ENCODE results near the gene KDM7A.
"Not testable (repeated sequence)": the region's sequence is repeated elsewhere in the genome, so short reads cannot be mapped to it uniquely, and the experiment has no call there.

The KDM7A gene

GRCh38 chr7:140156460-140157080 lies 20.2 kb downstream of the KDM7A start:
- DNase-seq (ENCODE audit: low read depth): no peak

- DNase-seq (ENCODE audit: low read depth): no peak
Observed at GRCh38 chr7:140155428-140155827, 21.4 kb downstream of the KDM7A start.

- no peak for DNase-seq (ENCODE audit: low read depth)
Observed at GRCh38 chr7:140153666-140154161, 23.1 kb downstream of the KDM7A start.

- no peak for DNase-seq (ENCODE audit: low read depth)
Observed at GRCh38 chr7:140146574-140146973, 30.2 kb downstream of the KDM7A start.

GRCh38 chr7:140145709-140146108 lies 31.1 kb downstream of the KDM7A start:
- DNase-seq (ENCODE audit: low read depth): no peak

- no peak for DNase-seq (ENCODE audit: low read depth)
Observed at GRCh38 chr7:140144821-140145220, 32.0 kb downstream of the KDM7A start.

GRCh38 chr7:140143997-140144396 lies 32.8 kb downstream of the KDM7A start:
- no peak for DNase-seq (ENCODE audit: low read depth)

GRCh38 chr7:140142031-140142430 lies 34.8 kb downstream of the KDM7A start:
- DNase-seq (ENCODE audit: low read depth): no peak

- DNase-seq (ENCODE audit: low read depth): no peak
Observed at GRCh38 chr7:140141256-140141655, 35.5 kb downstream of the KDM7A start.

- no peak for DNase-seq (ENCODE audit: low read depth)
Observed at GRCh38 chr7:140137078-140137477, 39.7 kb downstream of the KDM7A start.

GRCh38 chr7:140136073-140136472 lies 40.7 kb downstream of the KDM7A start:
- DNase-seq (ENCODE audit: low read depth): no peak

- no peak for DNase-seq (ENCODE audit: low read depth)
Observed at GRCh38 chr7:140134039-140134438, 42.7 kb downstream of the KDM7A start.

- no peak for DNase-seq (ENCODE audit: low read depth)
Observed at GRCh38 chr7:140127360-140128127, 49.2 kb downstream of the KDM7A start.

GRCh38 chr7:140126435-140127034 lies 50.2 kb downstream of the KDM7A start:
- DNase-seq (ENCODE audit: low read depth): no peak

GRCh38 chr7:140122965-140123364 lies 53.8 kb downstream of the KDM7A start:
- DNase-seq (ENCODE audit: low read depth): no peak

GRCh38 chr7:140121326-140121725 lies 55.5 kb downstream of the KDM7A start:
- DNase-seq (ENCODE audit: low read depth): no peak

- not testable (repeated sequence) for DNase-seq (ENCODE audit: low read depth)
Observed at GRCh38 chr7:140114817-140115216, 62.0 kb downstream of the KDM7A start.

GRCh38 chr7:140108777-140109176 lies 68.0 kb downstream of the KDM7A start:
- DNase-seq (ENCODE audit: low read depth): not testable (repeated sequence)

- no peak for DNase-seq (ENCODE audit: low read depth)
Observed at GRCh38 chr7:140096459-140096858, 80.3 kb downstream of the KDM7A start.

GRCh38 chr7:140093375-140093774 lies 83.4 kb downstream of the KDM7A start:
- DNase-seq (ENCODE audit: low read depth): no peak

GRCh38 chr7:140085447-140085846 lies 91.3 kb downstream of the KDM7A start:
- DNase-seq (ENCODE audit: low read depth): no peak

- DNase-seq (ENCODE audit: low read depth): no peak
Observed at GRCh38 chr7:140084972-140085371, 91.8 kb downstream of the KDM7A start.

GRCh38 chr7:140084142-140084655 lies 92.6 kb downstream of the KDM7A start:
- no peak for DNase-seq (ENCODE audit: low read depth)

Data from non-pigmented ciliary epithelial cell (primary cell).